ENCODE results near the gene FAM149A.

FAM149A gene

GRCh38 chr4:186196063-186196462 lies 91.6 kb downstream of the FAM149A start:
- H3K4me1 ChIP-seq (ENCODE audit: insufficient read depth, low read length, poor library complexity, severe bottlenecking): peaks cover 18% of the 10 kb centered on the region
- H3K4me2 ChIP-seq (ENCODE audit: low read depth, low read length, poor library complexity, severe bottlenecking): no peak overlapping the region
- no peaks in the 10 kb centered on the region for H3K27me3 ChIP-seq (ENCODE audit: insufficient read depth, low read length, poor library complexity, severe bottlenecking)
- H3K36me3 ChIP-seq (ENCODE audit: insufficient read depth, low read length): no peaks in the 10 kb centered on the region
- H3K9ac ChIP-seq (ENCODE audit: low read depth, low read length, poor library complexity, severe bottlenecking): no peak overlapping the region
- TF ChIP-seq CTCF (conservative IDR thresholded peaks at IDR 0.05; ENCODE audit: low read length) (no peak), EZH2phosphoT487 (IDR thresholded peaks at IDR 0.05; ENCODE audit: borderline replicate concordance) (no peak)
- H2AFZ ChIP-seq (ENCODE audit: low read length): no peak overlapping the region
- H3K79me2 ChIP-seq (ENCODE audit: insufficient read depth, low read length): peaks cover 23% of the 10 kb centered on the region
- no peaks in the 10 kb centered on the region for H4K20me1 ChIP-seq (ENCODE audit: insufficient read depth, low read length, poor library complexity, severe bottlenecking)
- no peaks in the 10 kb centered on the region for H3F3A ChIP-seq (ENCODE audit: low read depth)
- H3K4me3 ChIP-seq (ENCODE audit: low read length, poor library complexity, severe bottlenecking): no peak overlapping the region
- H3K9me3 ChIP-seq (ENCODE audit: insufficient read depth, low read depth, low read length): no peaks in the 10 kb centered on the region
- no peaks in the 10 kb centered on the region for H3K9me2 ChIP-seq (replicated peaks; ENCODE audit: low read depth, low read length)

- Histone ChIP-seq H3K4me2 (ENCODE audit: low read depth, low read length, poor library complexity, severe bottlenecking) (no peak overlapping the region), H3K27me3 (ENCODE audit: insufficient read depth, low read length, poor library complexity, severe bottlenecking) (no peaks in the 10 kb centered on the region), H3K4me3 (ENCODE audit: low read length, poor library complexity, severe bottlenecking) (no peak overlapping the region), H3K9me3 (ENCODE audit: insufficient read depth, low read depth, low read length) (no peaks in the 10 kb centered on the region), H3K79me2 (ENCODE audit: insufficient read depth, low read length) (no peaks in the 10 kb centered on the region), H3K9ac (ENCODE audit: low read depth, low read length, poor library complexity, severe bottlenecking) (no peak overlapping the region), H3F3A (ENCODE audit: low read depth) (no peaks in the 10 kb centered on the region), H3K36me3 (ENCODE audit: insufficient read depth, low read length) (no peaks in the 10 kb centered on the region), H4K20me1 (ENCODE audit: insufficient read depth, low read length, poor library complexity, severe bottlenecking) (no peaks in the 10 kb centered on the region), H3K9me2 (replicated peaks; ENCODE audit: low read depth, low read length) (no peaks in the 10 kb centered on the region), H3K4me1 (ENCODE audit: insufficient read depth, low read length, poor library complexity, severe bottlenecking) (no peaks in the 10 kb centered on the region), H2AFZ (ENCODE audit: low read length) (no peak overlapping the region)
- no peak for TF ChIP-seq CTCF (conservative IDR thresholded peaks at IDR 0.05; ENCODE audit: low read length)
- TF ChIP-seq EZH2phosphoT487 (IDR thresholded peaks at IDR 0.05; ENCODE audit: borderline replicate concordance): no peak
These were observed 96.0 kb downstream of the FAM149A start for GRCh38 chr4:186200516-186200915.

- H3F3A ChIP-seq (ENCODE audit: low read depth): no peaks in the 10 kb centered on the region
- H3K9me3 ChIP-seq (ENCODE audit: insufficient read depth, low read depth, low read length): no peaks in the 10 kb centered on the region
- H3K9ac ChIP-seq (ENCODE audit: low read depth, low read length, poor library complexity, severe bottlenecking): no peak overlapping the region
- H4K20me1 ChIP-seq (ENCODE audit: insufficient read depth, low read length, poor library complexity, severe bottlenecking): no peaks in the 10 kb centered on the region
- no peak overlapping the region for H2AFZ ChIP-seq (ENCODE audit: low read length)
- no peaks in the 10 kb centered on the region for H3K36me3 ChIP-seq (ENCODE audit: insufficient read depth, low read length)
- no peak overlapping the region for H3K4me2 ChIP-seq (ENCODE audit: low read depth, low read length, poor library complexity, severe bottlenecking)
- TF ChIP-seq CTCF (conservative IDR thresholded peaks at IDR 0.05; ENCODE audit: low read length) (no peak), EZH2phosphoT487 (IDR thresholded peaks at IDR 0.05; ENCODE audit: borderline replicate concordance) (no peak)
- H3K4me3 ChIP-seq (ENCODE audit: low read length, poor library complexity, severe bottlenecking): no peak overlapping the region
- no peaks in the 10 kb centered on the region for H3K4me1 ChIP-seq (ENCODE audit: insufficient read depth, low read length, poor library complexity, severe bottlenecking)
- no peaks in the 10 kb centered on the region for H3K27me3 ChIP-seq (ENCODE audit: insufficient read depth, low read length, poor library complexity, severe bottlenecking)
- H3K79me2 ChIP-seq (ENCODE audit: insufficient read depth, low read length): no peaks in the 10 kb centered on the region
- no peaks in the 10 kb centered on the region for H3K9me2 ChIP-seq (replicated peaks; ENCODE audit: low read depth, low read length)
These were observed 96.5 kb downstream of the FAM149A start for GRCh38 chr4:186201010-186201409.

Data from Loucy (cell line).